Endothelial cell of umbilical vein (primary cell): Measurements from ENCODE around the gene NETO1. TPM values are rescaled to one million over a fixed set of nuclear protein-coding genes. Genes with fewer than 3 reads are reported as not detected.

Experiments
- BruUV-seq: library from RNA; stranded (reverse); fragments of 400-500 nt; replicated peaks from 2 replicates; lab custom pipeline; 2021; lab: Mats Ljungman, UMichigan
- CTCF ChIA-PET: fragments of 300-600, 350-600 bp; sonication (Branson Sonifier 250); formaldehyde crosslinking; loops from one replicate; lab custom pipeline; 2021; ENCODE audit warnings: antibody characterized with exemption, inconsistent platforms; lab: Charles Lee
- POLR2A ChIA-PET: fragments of 300-600, 350-600 bp; sonication (Branson Sonifier 250); formaldehyde crosslinking; loops from one replicate; lab custom pipeline; 2021; ENCODE audit warnings: antibody characterized with exemption, inconsistent platforms; lab: Charles Lee
- DNase-seq: peaks from one replicate; pipeline ENCODE4 v3.0.0-alpha.2; 2011; ENCODE audit warnings: low read depth, low spot score
- FAIRE-seq: peaks from 2 replicates; lab custom pipeline; 2011; peaks lifted over from hg19 to GRCh38; lab: Jason Lieb, UNC
- H2AFZ ChIP-seq: 2 replicates; pipeline ENCODE4 v1.6.0; 2012; ENCODE audit warnings: low read depth, low read length, control low read depth, inconsistent platforms
- H3K27ac ChIP-seq: 2 replicates; pipeline ENCODE4 v1.5.1; 2011; ENCODE audit warnings: low read depth, mild to moderate bottlenecking, control low read depth, low read length, moderate library complexity; ENCODE audit not compliant: insufficient read depth
- H3K27me3 ChIP-seq, 2 experiments: 2 replicates each; pipeline versions ENCODE4 v1.6.0 to v1.6.1; 2011; ENCODE audit warnings: low read length in 2 of 2, mixed read lengths in 1 of 2; ENCODE audit not compliant: control insufficient read depth in 2 of 2, insufficient read depth in 2 of 2
- H3K36me3 ChIP-seq, 2 experiments: 2 replicates in 1 of 2; 3 replicates in 1 of 2; pipeline ENCODE4 v1.5.1; 2011; ENCODE audit warnings: low read length in 2 of 2, mild to moderate bottlenecking in 1 of 2, moderate library complexity in 1 of 2; ENCODE audit not compliant: control insufficient read depth in 2 of 2, insufficient read depth in 2 of 2; ENCODE audit errors: extremely low read depth in 1 of 2
- H3K4me1 ChIP-seq: 3 replicates; pipeline ENCODE4 v1.5.1; 2011; ENCODE audit warnings: mild to moderate bottlenecking, low read length; ENCODE audit not compliant: control insufficient read depth, insufficient read depth; ENCODE audit errors: extremely low read depth
- H3K4me2 ChIP-seq: 2 replicates; pipeline ENCODE4 v1.6.1; 2011; ENCODE audit warnings: low read length, control low read depth, mixed read lengths; ENCODE audit not compliant: insufficient read depth
- H3K4me3 ChIP-seq, 3 experiments: fragments of 200-600 bp in 1 of 3; sonication (generic), shearing (Covaris generic) in 1 of 3; replicated peaks in 1 of 3; 2 replicates each; pipeline ENCODE4 v1.5.1; 2011 to 2016; ENCODE audit warnings: control low read depth in 3 of 3, low read length in 3 of 3, mild to moderate bottlenecking in 2 of 3, inconsistent platforms in 1 of 3, low read depth in 1 of 3, moderate library complexity in 1 of 3; ENCODE audit not compliant: insufficient read depth in 1 of 3
- H3K79me2 ChIP-seq: 2 replicates; pipeline ENCODE4 v1.6.0; 2012; ENCODE audit warnings: low read length, inconsistent platforms; ENCODE audit not compliant: control insufficient read depth, insufficient read depth
- H3K9ac ChIP-seq: replicated peaks from 2 replicates; pipeline ENCODE3; 2011; ENCODE audit warnings: low read length, control low read depth; ENCODE audit not compliant: insufficient read depth; ENCODE audit errors: extremely low read depth
- H3K9me1 ChIP-seq: replicated peaks from 3 replicates; pipeline ENCODE4 v1.6.0; 2011; ENCODE audit warnings: mild to moderate bottlenecking, low read length; ENCODE audit not compliant: control insufficient read depth, insufficient read depth; ENCODE audit errors: extremely low read depth
- H3K9me3 ChIP-seq: replicated peaks from 2 replicates; pipeline ENCODE4 v1.5.1; 2012; ENCODE audit warnings: low read length, inconsistent platforms; ENCODE audit not compliant: control insufficient read depth, insufficient read depth
- H4K20me1 ChIP-seq: replicated peaks from 2 replicates; pipeline ENCODE3; 2011; ENCODE audit warnings: mild to moderate bottlenecking, low read length; ENCODE audit not compliant: control insufficient read depth, insufficient read depth; ENCODE audit errors: extremely low read depth
- EZH2 ChIP-seq: IDR thresholded peaks from 2 replicates; pipeline ENCODE4 v1.6.1; 2012; ENCODE audit warnings: borderline replicate concordance, low read depth, mild to moderate bottlenecking, moderate library complexity, low read length, inconsistent platforms; ENCODE audit not compliant: severe bottlenecking
- FOS ChIP-seq: IDR thresholded peaks from 2 replicates; pipeline ENCODE4 v1.6.1; 2011; ENCODE audit warnings: mild to moderate bottlenecking, low read length, moderate library complexity, borderline replicate concordance; ENCODE audit not compliant: insufficient read depth
- GATA2 ChIP-seq: IDR thresholded peaks from 2 replicates; pipeline ENCODE4 v1.7.0; 2011; ENCODE audit warnings: low read depth, mild to moderate bottlenecking, moderate library complexity, mixed read lengths, low read length; ENCODE audit not compliant: insufficient read length, insufficient read depth
- JUN ChIP-seq: IDR thresholded peaks from 2 replicates; pipeline ENCODE4 v1.6.1; 2011; ENCODE audit warnings: borderline replicate concordance, low read depth; ENCODE audit not compliant: insufficient read length, insufficient read depth
- MYC ChIP-seq: IDR thresholded peaks from one replicate; pipeline ENCODE4 v1.6.1; 2011; ENCODE audit warnings: mild to moderate bottlenecking, low read depth, low read length
- POLR2A ChIP-seq: IDR thresholded peaks from 2 replicates; pipeline ENCODE4 v1.6.1; 2012; ENCODE audit warnings: low read depth, mild to moderate bottlenecking, control low read depth, low read length
- POLR2AphosphoS5 ChIP-seq: IDR thresholded peaks from 2 replicates; pipeline ENCODE4 v1.6.1; 2012; ENCODE audit warnings: low read depth, mild to moderate bottlenecking, control low read depth, low read length, moderate library complexity; ENCODE audit not compliant: insufficient read depth
- dilution Hi-C: fragments of 300-500 bp; cut with MboI; formaldehyde crosslinking; loops from one replicate; pipeline ENCODE4 v1.15.0; 2019; ENCODE audit warnings: low sequenced_read_pairs; ENCODE audit not compliant: extremely low pct_ligation_motif_present
- intact Hi-C: fragments of 100-400 bp; cut with micrococcal nuclease; formaldehyde crosslinking; loops from one replicate; pipeline ENCODE4 v1.10.0; 2022
- polyA plus RNA-seq, 4 experiments: library from polyadenylated mRNA; depleted of rRNA in 3 of 4; stranded (reverse) in 3 of 4; unstranded in 1 of 4; fragments of >200 nt; gene quantifications; 2 replicates each; pipeline versions ENCODE4 v1.2.1 to v1.2.3, GENCODE V29; 2011 to 2012; ENCODE audit warnings: missing spikeins in 1 of 4
- total RNA-seq: library from RNA; stranded (reverse); gene quantifications from 2 replicates; pipeline ENCODE4 v1.2.3, GENCODE V29; 2021
- TF ChIP-seq, protein P1 (sequence below), 2 donors: IDR thresholded peaks; 1 replicate in 1 of 2; 2 replicates in 1 of 2; pipeline ENCODE4 v1.5.1; 2011; ENCODE audit warnings: low read length in 2 of 2, mild to moderate bottlenecking in 2 of 2, moderate library complexity in 2 of 2, control low read depth in 1 of 2, inconsistent platforms in 1 of 2, low read depth in 1 of 2; ENCODE audit not compliant: insufficient read depth in 1 of 2; ENCODE audit errors: extremely low read depth in 1 of 2
- TF ChIP-seq, protein P2 (sequence below): IDR thresholded peaks from 2 replicates; pipeline ENCODE4 v1.6.1; 2011; ENCODE audit not compliant: insufficient read depth, insufficient read length

NETO1 gene
- total and polyA plus RNA-seq, 2 donors (not counting 3 experiments of a cell fraction or from before 2014, with no cell fraction given): not detected

DNA sequence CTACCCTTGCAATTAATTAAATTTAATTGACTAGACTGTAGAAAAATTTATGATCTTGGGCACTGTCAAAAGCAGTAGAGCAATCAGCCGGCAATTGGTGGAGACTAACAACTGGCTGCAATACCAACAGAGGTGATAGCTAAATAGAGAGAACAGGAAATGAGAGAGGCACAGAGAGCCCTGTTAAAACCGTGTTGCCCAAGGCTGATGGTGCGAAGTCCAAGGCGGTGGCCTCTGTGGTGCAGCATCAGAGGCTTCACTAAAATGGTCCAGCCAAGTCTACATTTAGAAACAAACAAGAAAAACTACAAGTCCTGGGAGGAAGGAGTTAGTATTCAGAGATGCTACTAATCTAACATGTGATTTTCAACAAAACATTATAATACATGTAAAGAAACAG lies 115.6 kb downstream of the NETO1 start:
- POLR2A ChIA-PET: no interaction called here
- no TSS peak for BruUV-seq
- FAIRE-seq: no peak
- no peaks in the 10 kb centered on the region for H3K4me1 ChIP-seq
- TF ChIP-seq MYC (no peak), JUN (no peak), POLR2AphosphoS5 (no peak), POLR2A (no peak), EZH2 (no peak), GATA2 (no peak), FOS (no peak)
- TF ChIP-seq, protein P1, sequence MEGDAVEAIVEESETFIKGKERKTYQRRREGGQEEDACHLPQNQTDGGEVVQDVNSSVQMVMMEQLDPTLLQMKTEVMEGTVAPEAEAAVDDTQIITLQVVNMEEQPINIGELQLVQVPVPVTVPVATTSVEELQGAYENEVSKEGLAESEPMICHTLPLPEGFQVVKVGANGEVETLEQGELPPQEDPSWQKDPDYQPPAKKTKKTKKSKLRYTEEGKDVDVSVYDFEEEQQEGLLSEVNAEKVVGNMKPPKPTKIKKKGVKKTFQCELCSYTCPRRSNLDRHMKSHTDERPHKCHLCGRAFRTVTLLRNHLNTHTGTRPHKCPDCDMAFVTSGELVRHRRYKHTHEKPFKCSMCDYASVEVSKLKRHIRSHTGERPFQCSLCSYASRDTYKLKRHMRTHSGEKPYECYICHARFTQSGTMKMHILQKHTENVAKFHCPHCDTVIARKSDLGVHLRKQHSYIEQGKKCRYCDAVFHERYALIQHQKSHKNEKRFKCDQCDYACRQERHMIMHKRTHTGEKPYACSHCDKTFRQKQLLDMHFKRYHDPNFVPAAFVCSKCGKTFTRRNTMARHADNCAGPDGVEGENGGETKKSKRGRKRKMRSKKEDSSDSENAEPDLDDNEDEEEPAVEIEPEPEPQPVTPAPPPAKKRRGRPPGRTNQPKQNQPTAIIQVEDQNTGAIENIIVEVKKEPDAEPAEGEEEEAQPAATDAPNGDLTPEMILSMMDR (IDR thresholded peaks at IDR 0.05; ENCODE audit: extremely low read depth in 1 of 2, insufficient read depth in 1 of 2, low read depth in 1 of 2, low read length in 2 of 2): no peak
- TF ChIP-seq, protein P2, sequence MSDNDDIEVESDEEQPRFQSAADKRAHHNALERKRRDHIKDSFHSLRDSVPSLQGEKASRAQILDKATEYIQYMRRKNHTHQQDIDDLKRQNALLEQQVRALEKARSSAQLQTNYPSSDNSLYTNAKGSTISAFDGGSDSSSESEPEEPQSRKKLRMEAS: no peak
- H3K36me3 ChIP-seq: no peaks in the 10 kb centered on the region
- no peaks in the 10 kb centered on the region for H3K27me3 ChIP-seq
- intact Hi-C loops (no loop called here), dilution Hi-C loops (no loop called here)
- H3K9ac ChIP-seq: no peak overlapping the region
- no peaks in the 10 kb centered on the region for H3K9me3 ChIP-seq
- no peaks in the 10 kb centered on the region for H3K9me1 ChIP-seq
- DNase-seq: no peak
- H3K27ac ChIP-seq: no peak overlapping the region
- no peaks in the 10 kb centered on the region for H4K20me1 ChIP-seq
- no peaks in the 10 kb centered on the region for H3K79me2 ChIP-seq
- H3K4me2 ChIP-seq: no peak overlapping the region
- no peak overlapping the region for H2AFZ ChIP-seq
- CTCF ChIA-PET: no interaction called here
- H3K4me3 ChIP-seq: no peak overlapping the region
